Duodenal mucosa (tissue), 2 donors: ENCODE results near the gene LETM1.

Experiments
- H3K27ac ChIP-seq: one replicate; pipeline ENCODE4 v1.7.0; 2013; ENCODE audit warnings: low read depth, low read length
- H3K27me3 ChIP-seq, 2 donors: one replicate each; pipeline ENCODE4 v1.7.0; 2013; ENCODE audit warnings: low read length in 2 of 2, control low read depth in 1 of 2; ENCODE audit not compliant: insufficient read depth in 2 of 2, control insufficient read depth in 1 of 2
- H3K36me3 ChIP-seq, 2 donors: one replicate each; pipeline ENCODE4 v1.7.0; 2013; ENCODE audit warnings: low read length in 2 of 2, control low read depth in 1 of 2; ENCODE audit not compliant: insufficient read depth in 2 of 2, control insufficient read depth in 1 of 2
- H3K4me1 ChIP-seq, 2 donors: one replicate each; pipeline ENCODE4 v1.7.0; 2013; ENCODE audit warnings: low read length in 2 of 2, control low read depth in 1 of 2; ENCODE audit not compliant: insufficient read depth in 2 of 2, control insufficient read depth in 1 of 2
- H3K4me3 ChIP-seq, 2 donors: one replicate each; pipeline ENCODE4 v1.7.0; 2013; ENCODE audit warnings: low read length in 2 of 2, low read depth in 1 of 2
- H3K9ac ChIP-seq, 2 donors: one replicate each; pipeline ENCODE4 v1.7.0; 2013; ENCODE audit warnings: low read length in 2 of 2, low read depth in 1 of 2
- H3K9me3 ChIP-seq, 2 donors: one replicate each; pipeline ENCODE4 v1.7.0; 2013; ENCODE audit warnings: low read length in 2 of 2, control low read depth in 1 of 2; ENCODE audit not compliant: control insufficient read depth in 1 of 2

The LETM1 gene

GRCh38 chr4:1796486-1797204 is 59.3 kb downstream of the LETM1 start:
- H3K4me1 ChIP-seq = peaks cover 38 to 49% of the 10 kb centered on the region in 2 donors
- H3K4me3 ChIP-seq = peak overlapping the region in 1 of 2 donors; percentile 75
- H3K27ac ChIP-seq = no peak overlapping the region
- peaks cover 9 to 16% of the 10 kb centered on the region in 2 donors for H3K27me3 ChIP-seq
- H3K36me3 ChIP-seq = no peaks in the 10 kb centered on the region
- H3K9ac ChIP-seq = peak overlapping the region in 1 of 2 donors; percentile 64
- H3K9me3 ChIP-seq = no peaks in the 10 kb centered on the region

- Histone ChIP-seq H3K9me3 (no peaks in the 10 kb centered on the region), H3K4me1 (peaks cover 38 to 49% of the 10 kb centered on the region in 2 donors), H3K4me3 (peak overlapping the region; percentile 72 to 75), H3K36me3 (no peaks in the 10 kb centered on the region), H3K9ac (peak overlapping the region; percentile 34 to 64), H3K27me3 (peaks cover 9 to 16% of the 10 kb centered on the region in 2 donors), H3K27ac (peak overlapping the region; percentile 58)
These were observed 60.4 kb downstream of the LETM1 start for GRCh38 chr4:1795299-1796195.

GRCh38 chr4:1794809-1795298 is 61.1 kb downstream of the LETM1 start:
- Histone ChIP-seq H3K9me3 (no peaks in the 10 kb centered on the region), H3K9ac (peak overlapping the region in 1 of 2 donors; percentile 64), H3K27me3 (peaks cover 9 to 16% of the 10 kb centered on the region in 2 donors), H3K4me3 (peak overlapping the region; percentile 66 to 72), H3K4me1 (peaks cover 35 to 44% of the 10 kb centered on the region in 2 donors), H3K27ac (peak overlapping the region; percentile 56), H3K36me3 (no peaks in the 10 kb centered on the region)

- Histone ChIP-seq H3K4me3 (peak overlapping the region; percentile 66 to 72), H3K9me3 (no peaks in the 10 kb centered on the region), H3K36me3 (no peaks in the 10 kb centered on the region), H3K4me1 (peaks cover 29 to 38% of the 10 kb centered on the region in 2 donors), H3K27ac (peak overlapping the region; percentile 32), H3K9ac (peak overlapping the region; percentile 54 to 64), H3K27me3 (peaks cover 9 to 16% of the 10 kb centered on the region in 2 donors)
These were observed 61.8 kb downstream of the LETM1 start for GRCh38 chr4:1793940-1794808.

- no peak overlapping the region for H3K27ac ChIP-seq
These were observed 62.5 kb downstream of the LETM1 start for GRCh38 chr4:1793496-1793840.

GRCh38 chr4:1792832-1793495 is 63.0 kb downstream of the LETM1 start, which contains the start of gene FGFR3:
TSS of gene FGFR3 (plus strand) at chr4:1793293. CDS start at chr4:1793935, 642 bp downstream.
- H3K27ac ChIP-seq = peak within 1 kb of the TSS; percentile 32
- no peaks in the 10 kb centered on the region for H3K9me3 ChIP-seq
- no peaks in the 10 kb centered on the region for H3K36me3 ChIP-seq
- H3K4me3 ChIP-seq = peak within 1 kb of the TSS; percentile 66 to 72
- peaks cover 22 to 28% of the 10 kb centered on the region in 2 donors for H3K4me1 ChIP-seq
- H3K27me3 ChIP-seq = peaks cover 9 to 16% of the 10 kb centered on the region in 2 donors
- H3K9ac ChIP-seq = peak within 1 kb of the TSS; percentile 54 to 64

More at GRCh38 chr4:1793496-1793840, 62.5 kb downstream of the LETM1 start:
- H3K9ac ChIP-seq = no peak overlapping the region
- H3K4me1 ChIP-seq = peaks cover 22 to 31% of the 10 kb centered on the region in 2 donors
- no peaks in the 10 kb centered on the region for H3K9me3 ChIP-seq
- peaks cover 9 to 16% of the 10 kb centered on the region in 2 donors for H3K27me3 ChIP-seq
- H3K36me3 ChIP-seq = no peaks in the 10 kb centered on the region
- H3K4me3 ChIP-seq = peak overlapping the region in 1 of 2 donors; percentile 72

- peaks cover 16 to 21% of the 10 kb centered on the region in 2 donors for H3K4me1 ChIP-seq
- no peaks in the 10 kb centered on the region for H3K9me3 ChIP-seq
- no peak overlapping the region for H3K9ac ChIP-seq
- H3K27me3 ChIP-seq = peaks cover 9 to 16% of the 10 kb centered on the region in 2 donors
- no peak overlapping the region for H3K27ac ChIP-seq
- no peaks in the 10 kb centered on the region for H3K36me3 ChIP-seq
- peak overlapping the region in 1 of 2 donors; percentile 16 for H3K4me3 ChIP-seq
These were observed 63.7 kb downstream of the LETM1 start for GRCh38 chr4:1792158-1792831.

GRCh38 chr4:1790005-1790404 is 66.0 kb downstream of the LETM1 start:
- Histone ChIP-seq H3K9ac (no peak overlapping the region), H3K4me3 (no peak overlapping the region), H3K36me3 (no peaks in the 10 kb centered on the region), H3K27ac (no peak overlapping the region), H3K27me3 (peaks cover 0 to 2% of the 10 kb centered on the region in 2 donors), H3K9me3 (no peaks in the 10 kb centered on the region), H3K4me1 (peaks cover 3 to 11% of the 10 kb centered on the region in 2 donors)
